ENCODE data around the gene CEACAM16. TPM values are rescaled to one million over a fixed set of nuclear protein-coding genes. Genes with fewer than 3 reads are reported as not detected.

CEACAM16 gene
- total and polyA plus RNA-seq, 10 of the 15 experiments (the other 5 are each of a cell fraction or from before 2014, with no cell fraction given), result not detected

- TF ChIP-seq TBL1XR1 (IDR thresholded peaks at IDR 0.05; ENCODE audit: low read depth, low read length), result no peak
- no peak for TF ChIP-seq RCOR1 (conservative IDR thresholded peaks at IDR 0.05; ENCODE audit: low read depth, low read length)
- no peak for TF ChIP-seq MXI1 (IDR thresholded peaks at IDR 0.05; ENCODE audit: low read depth, low read length)
- TF ChIP-seq, protein P1, sequence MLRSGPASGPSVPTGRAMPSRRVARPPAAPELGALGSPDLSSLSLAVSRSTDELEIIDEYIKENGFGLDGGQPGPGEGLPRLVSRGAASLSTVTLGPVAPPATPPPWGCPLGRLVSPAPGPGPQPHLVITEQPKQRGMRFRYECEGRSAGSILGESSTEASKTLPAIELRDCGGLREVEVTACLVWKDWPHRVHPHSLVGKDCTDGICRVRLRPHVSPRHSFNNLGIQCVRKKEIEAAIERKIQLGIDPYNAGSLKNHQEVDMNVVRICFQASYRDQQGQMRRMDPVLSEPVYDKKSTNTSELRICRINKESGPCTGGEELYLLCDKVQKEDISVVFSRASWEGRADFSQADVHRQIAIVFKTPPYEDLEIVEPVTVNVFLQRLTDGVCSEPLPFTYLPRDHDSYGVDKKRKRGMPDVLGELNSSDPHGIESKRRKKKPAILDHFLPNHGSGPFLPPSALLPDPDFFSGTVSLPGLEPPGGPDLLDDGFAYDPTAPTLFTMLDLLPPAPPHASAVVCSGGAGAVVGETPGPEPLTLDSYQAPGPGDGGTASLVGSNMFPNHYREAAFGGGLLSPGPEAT (IDR thresholded peaks at IDR 0.05; ENCODE audit: low read depth), result no peak
- TF ChIP-seq, protein P2, sequence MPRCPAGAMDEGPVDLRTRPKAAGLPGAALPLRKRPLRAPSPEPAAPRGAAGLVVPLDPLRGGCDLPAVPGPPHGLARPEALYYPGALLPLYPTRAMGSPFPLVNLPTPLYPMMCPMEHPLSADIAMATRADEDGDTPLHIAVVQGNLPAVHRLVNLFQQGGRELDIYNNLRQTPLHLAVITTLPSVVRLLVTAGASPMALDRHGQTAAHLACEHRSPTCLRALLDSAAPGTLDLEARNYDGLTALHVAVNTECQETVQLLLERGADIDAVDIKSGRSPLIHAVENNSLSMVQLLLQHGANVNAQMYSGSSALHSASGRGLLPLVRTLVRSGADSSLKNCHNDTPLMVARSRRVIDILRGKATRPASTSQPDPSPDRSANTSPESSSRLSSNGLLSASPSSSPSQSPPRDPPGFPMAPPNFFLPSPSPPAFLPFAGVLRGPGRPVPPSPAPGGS (IDR thresholded peaks at IDR 0.05; ENCODE audit: borderline replicate concordance, insufficient read depth, low read depth, low read length, poor library complexity, severe bottlenecking), result peak; percentile 80
- peak; percentile 69 to 92; a peak in 3 of 4 replicates for TF ChIP-seq BHLHE40 (IDR thresholded peaks at IDR 0.05; ENCODE audit: borderline replicate concordance in 1 of 2, low read depth in 2 of 2, low read length in 1 of 2)
- no peak for TF ChIP-seq IRF4 (IDR thresholded peaks at IDR 0.05; ENCODE audit: low read depth, low read length)
- TF ChIP-seq ASH2L (IDR thresholded peaks at IDR 0.05; ENCODE audit: borderline replicate concordance, low read depth), result no peak
- peak; percentile 76 for TF ChIP-seq BACH1 (IDR thresholded peaks at IDR 0.05; ENCODE audit: borderline replicate concordance)
- no peak for TF ChIP-seq MYC (IDR thresholded peaks at IDR 0.05; ENCODE audit: insufficient read depth, insufficient read length, insufficient replicate concordance, low read length, severe bottlenecking)
- peak; percentile 87 for TF ChIP-seq GATAD2B (conservative IDR thresholded peaks at IDR 0.05; ENCODE audit: low read depth)
- TF ChIP-seq NR2C1 (IDR thresholded peaks at IDR 0.05), result 0 out of 2 replicates have a peak, but pooled peaks have one; percentile 15
- TF ChIP-seq TCF3 (IDR thresholded peaks at IDR 0.05; ENCODE audit: borderline replicate concordance, insufficient read depth, low read depth, low read length), result no peak
- TF ChIP-seq, protein P3, sequence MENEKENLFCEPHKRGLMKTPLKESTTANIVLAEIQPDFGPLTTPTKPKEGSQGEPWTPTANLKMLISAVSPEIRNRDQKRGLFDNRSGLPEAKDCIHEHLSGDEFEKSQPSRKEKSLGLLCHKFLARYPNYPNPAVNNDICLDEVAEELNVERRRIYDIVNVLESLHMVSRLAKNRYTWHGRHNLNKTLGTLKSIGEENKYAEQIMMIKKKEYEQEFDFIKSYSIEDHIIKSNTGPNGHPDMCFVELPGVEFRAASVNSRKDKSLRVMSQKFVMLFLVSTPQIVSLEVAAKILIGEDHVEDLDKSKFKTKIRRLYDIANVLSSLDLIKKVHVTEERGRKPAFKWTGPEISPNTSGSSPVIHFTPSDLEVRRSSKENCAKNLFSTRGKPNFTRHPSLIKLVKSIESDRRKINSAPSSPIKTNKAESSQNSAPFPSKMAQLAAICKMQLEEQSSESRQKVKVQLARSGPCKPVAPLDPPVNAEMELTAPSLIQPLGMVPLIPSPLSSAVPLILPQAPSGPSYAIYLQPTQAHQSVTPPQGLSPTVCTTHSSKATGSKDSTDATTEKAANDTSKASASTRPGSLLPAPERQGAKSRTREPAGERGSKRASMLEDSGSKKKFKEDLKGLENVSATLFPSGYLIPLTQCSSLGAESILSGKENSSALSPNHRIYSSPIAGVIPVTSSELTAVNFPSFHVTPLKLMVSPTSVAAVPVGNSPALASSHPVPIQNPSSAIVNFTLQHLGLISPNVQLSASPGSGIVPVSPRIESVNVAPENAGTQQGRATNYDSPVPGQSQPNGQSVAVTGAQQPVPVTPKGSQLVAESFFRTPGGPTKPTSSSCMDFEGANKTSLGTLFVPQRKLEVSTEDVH (IDR thresholded peaks at IDR 0.05; ENCODE audit: low read depth, partially characterized antibody), result no peak
- TF ChIP-seq, protein P4, sequence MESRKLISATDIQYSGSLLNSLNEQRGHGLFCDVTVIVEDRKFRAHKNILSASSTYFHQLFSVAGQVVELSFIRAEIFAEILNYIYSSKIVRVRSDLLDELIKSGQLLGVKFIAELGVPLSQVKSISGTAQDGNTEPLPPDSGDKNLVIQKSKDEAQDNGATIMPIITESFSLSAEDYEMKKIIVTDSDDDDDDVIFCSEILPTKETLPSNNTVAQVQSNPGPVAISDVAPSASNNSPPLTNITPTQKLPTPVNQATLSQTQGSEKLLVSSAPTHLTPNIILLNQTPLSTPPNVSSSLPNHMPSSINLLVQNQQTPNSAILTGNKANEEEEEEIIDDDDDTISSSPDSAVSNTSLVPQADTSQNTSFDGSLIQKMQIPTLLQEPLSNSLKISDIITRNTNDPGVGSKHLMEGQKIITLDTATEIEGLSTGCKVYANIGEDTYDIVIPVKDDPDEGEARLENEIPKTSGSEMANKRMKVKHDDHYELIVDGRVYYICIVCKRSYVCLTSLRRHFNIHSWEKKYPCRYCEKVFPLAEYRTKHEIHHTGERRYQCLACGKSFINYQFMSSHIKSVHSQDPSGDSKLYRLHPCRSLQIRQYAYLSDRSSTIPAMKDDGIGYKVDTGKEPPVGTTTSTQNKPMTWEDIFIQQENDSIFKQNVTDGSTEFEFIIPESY (IDR thresholded peaks at IDR 0.05), result no peak
- TF ChIP-seq PAX8 (IDR thresholded peaks at IDR 0.05), result no peak
- no peak for TF ChIP-seq ZNF24 (IDR thresholded peaks at IDR 0.05)
- TF ChIP-seq NR2F1 (conservative IDR thresholded peaks at IDR 0.05), result peak; percentile 81
- no peak for TF ChIP-seq ZBED1 (IDR thresholded peaks at IDR 0.05; ENCODE audit: borderline replicate concordance)
- TF ChIP-seq HDGF (IDR thresholded peaks at IDR 0.05), result no peak
- TF ChIP-seq TAF1 (IDR thresholded peaks at IDR 0.05; ENCODE audit: borderline replicate concordance, low read depth, low read length), result peak; percentile 63; the same call in 1 of the 2 replicates
- 0 out of 2 replicates have a peak, but pooled peaks have one; percentile 12 for TF ChIP-seq POLR2AphosphoS2 (IDR thresholded peaks at IDR 0.05; ENCODE audit: low read depth, low read length)
Measured at GRCh38 chr19:44748426-44749254, 49.7 kb downstream of the CEACAM16 start, which contains the start of gene BCL3 (continued).

All from GM12878 (cell line).